ENCODE measurements around the gene NAA10.

NAA10 gene

GRCh38 chrX:153966841-153967535, 32.2 kb upstream of the NAA10 start:
- DNase-seq (ENCODE audit: low spot score), result no peak

GRCh38 chrX:153966283-153966688, 31.4 kb upstream of the NAA10 start:
- no peak for DNase-seq (ENCODE audit: low spot score)

- no peak for DNase-seq (ENCODE audit: low spot score)
These were observed 30.6 kb upstream of the NAA10 start for GRCh38 chrX:153965406-153965805.

- no peak for DNase-seq (ENCODE audit: low spot score)
These were observed 29.3 kb upstream of the NAA10 start for GRCh38 chrX:153964105-153964504.

- DNase-seq (ENCODE audit: low spot score), result no peak
These were observed 28.7 kb upstream of the NAA10 start for GRCh38 chrX:153963546-153963945.

GRCh38 chrX:153961292-153961691, 26.5 kb upstream of the NAA10 start:
- DNase-seq (ENCODE audit: low spot score), result no peak

- no peak for DNase-seq (ENCODE audit: low spot score)
These were observed 25.9 kb upstream of the NAA10 start for GRCh38 chrX:153960786-153961185.

GRCh38 chrX:153960077-153960476, 25.2 kb upstream of the NAA10 start:
- no peak for DNase-seq (ENCODE audit: low spot score)

- DNase-seq (ENCODE audit: low spot score), result no peak
These were observed 24.8 kb upstream of the NAA10 start for GRCh38 chrX:153959649-153960048.

- DNase-seq (ENCODE audit: low spot score), result no peak
These were observed 23.8 kb upstream of the NAA10 start for GRCh38 chrX:153958605-153959004.

- no peak for DNase-seq (ENCODE audit: low spot score)
These were observed 22.4 kb upstream of the NAA10 start for GRCh38 chrX:153957224-153957623.

GRCh38 chrX:153956044-153956907, 21.4 kb upstream of the NAA10 start:
- no peak for DNase-seq (ENCODE audit: low spot score)

GRCh38 chrX:153955228-153955732, 20.4 kb upstream of the NAA10 start:
- DNase-seq (ENCODE audit: low spot score), result no peak

GRCh38 chrX:153954558-153955227, 19.9 kb upstream of the NAA10 start:
- DNase-seq (ENCODE audit: low spot score), result no peak

- no peak for DNase-seq (ENCODE audit: low spot score)
These were observed 19.2 kb upstream of the NAA10 start for GRCh38 chrX:153953892-153954557.

- peak; percentile 58 for DNase-seq (ENCODE audit: low spot score)
These were observed 18.5 kb upstream of the NAA10 start for GRCh38 chrX:153953342-153953830.

- no peak for DNase-seq (ENCODE audit: low spot score)
These were observed 17.7 kb upstream of the NAA10 start for GRCh38 chrX:153952373-153953026.

GRCh38 chrX:153951683-153952372, 17.0 kb upstream of the NAA10 start:
- no peak for DNase-seq (ENCODE audit: low spot score)

- no peak for DNase-seq (ENCODE audit: low spot score)
These were observed 15.3 kb upstream of the NAA10 start for GRCh38 chrX:153950127-153950526.

Data from NAMALWA (cell line).